ENCODE results near the gene MAN1A1. TPM values are rescaled to one million over a fixed set of nuclear protein-coding genes. Genes with fewer than 3 reads are reported as not detected.

The MAN1A1 gene
- total and polyA plus RNA-seq, 11 donors = 5.6 to 30.6 (median 12.6) TPM

DNA sequence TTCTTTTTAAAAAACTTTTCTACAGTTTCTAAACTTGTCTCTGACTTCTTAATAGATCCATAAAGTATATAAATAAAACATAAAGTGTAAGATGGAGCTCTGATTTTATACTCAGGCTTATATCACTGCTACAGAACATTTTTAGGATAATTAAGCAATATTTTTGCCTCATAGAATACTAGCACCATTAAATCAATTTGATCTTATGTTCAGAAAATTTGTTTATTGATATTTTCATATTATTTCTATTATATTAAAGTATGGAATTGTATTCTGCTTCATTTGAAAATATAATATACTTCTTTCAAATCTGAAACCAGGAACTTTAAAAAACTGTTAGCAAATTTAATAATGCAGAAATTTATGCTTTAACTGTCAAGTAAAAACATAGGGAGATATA is 106.5 kb downstream of the MAN1A1 start:
- Histone ChIP-seq H3K4me1 (peaks cover 0 to 15% (median 8%) of the 10 kb centered on the region in 12 donors), H3K27me3 (no peaks in the 10 kb centered on the region), H3K27ac (no peak overlapping the region), H3K36me3 (peaks cover 0 to 22% (median 10%) of the 10 kb centered on the region in 9 donors), H3K9me3 (no peaks in the 10 kb centered on the region), H3K4me3 (no peak overlapping the region)
- ATAC-seq (no peak), DNase-seq (no peak)
- intact Hi-C loops (cut with DNase I) = loop anchor here in 1 of 10 donors (10.0 kb wide), 1 partner anchor 102 kb away; the partner anchor contains the start of gene MAN1A1
- TF ChIP-seq POLR2A (IDR thresholded peaks at IDR 0.05) = no peak
- TF ChIP-seq, protein P1, sequence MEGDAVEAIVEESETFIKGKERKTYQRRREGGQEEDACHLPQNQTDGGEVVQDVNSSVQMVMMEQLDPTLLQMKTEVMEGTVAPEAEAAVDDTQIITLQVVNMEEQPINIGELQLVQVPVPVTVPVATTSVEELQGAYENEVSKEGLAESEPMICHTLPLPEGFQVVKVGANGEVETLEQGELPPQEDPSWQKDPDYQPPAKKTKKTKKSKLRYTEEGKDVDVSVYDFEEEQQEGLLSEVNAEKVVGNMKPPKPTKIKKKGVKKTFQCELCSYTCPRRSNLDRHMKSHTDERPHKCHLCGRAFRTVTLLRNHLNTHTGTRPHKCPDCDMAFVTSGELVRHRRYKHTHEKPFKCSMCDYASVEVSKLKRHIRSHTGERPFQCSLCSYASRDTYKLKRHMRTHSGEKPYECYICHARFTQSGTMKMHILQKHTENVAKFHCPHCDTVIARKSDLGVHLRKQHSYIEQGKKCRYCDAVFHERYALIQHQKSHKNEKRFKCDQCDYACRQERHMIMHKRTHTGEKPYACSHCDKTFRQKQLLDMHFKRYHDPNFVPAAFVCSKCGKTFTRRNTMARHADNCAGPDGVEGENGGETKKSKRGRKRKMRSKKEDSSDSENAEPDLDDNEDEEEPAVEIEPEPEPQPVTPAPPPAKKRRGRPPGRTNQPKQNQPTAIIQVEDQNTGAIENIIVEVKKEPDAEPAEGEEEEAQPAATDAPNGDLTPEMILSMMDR (IDR thresholded peaks at IDR 0.05) = no peak

DNA sequence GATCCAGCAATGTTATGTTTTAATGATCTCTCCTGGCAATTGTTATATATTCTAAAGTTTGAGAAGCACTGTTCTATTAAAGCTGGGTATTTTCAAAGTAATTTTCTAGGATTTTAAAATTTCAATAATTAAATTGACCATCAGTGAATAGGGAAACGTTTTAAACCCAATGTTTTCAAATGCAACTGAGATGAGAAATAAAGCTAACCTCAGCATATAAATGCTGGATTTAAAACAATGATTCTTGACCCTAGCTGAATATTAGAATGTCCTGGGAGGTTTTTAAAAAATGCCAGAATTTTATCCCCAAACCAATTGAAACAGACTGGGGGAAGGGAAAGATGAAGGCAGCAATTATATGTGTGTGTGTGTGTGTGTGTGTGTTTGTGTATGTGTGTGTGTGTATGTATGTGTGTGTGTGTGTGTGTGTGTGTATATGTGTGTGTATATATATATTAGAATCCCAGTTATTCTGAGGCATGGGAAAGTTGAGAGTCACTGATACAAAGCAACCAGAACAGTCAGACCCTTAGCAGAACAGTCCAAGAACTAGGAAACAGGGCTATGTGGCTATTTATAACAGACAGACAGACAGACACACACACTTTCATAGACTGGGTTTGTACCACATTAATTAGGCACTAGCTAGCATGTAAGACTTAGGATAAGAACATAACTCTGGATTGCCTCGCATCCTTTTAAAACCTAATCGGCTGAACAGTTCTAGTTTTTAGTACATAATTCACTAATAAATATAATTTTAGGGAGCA is 107.8 kb downstream of the MAN1A1 start:
- Histone ChIP-seq H3K4me3 (no peak overlapping the region), H3K36me3 (peaks cover 0 to 9% (median 2%) of the 10 kb centered on the region in 9 donors), H3K9me3 (no peaks in the 10 kb centered on the region), H3K27ac (peak overlapping the region in 2 of 12 donors; percentile 1 to 45), H3K27me3 (no peaks in the 10 kb centered on the region), H3K4me1 (peaks cover 0 to 15% (median 8%) of the 10 kb centered on the region in 12 donors)
- TF ChIP-seq POLR2A (IDR thresholded peaks at IDR 0.05) = no peak
- TF ChIP-seq, protein P1 (IDR thresholded peaks at IDR 0.05) = no peak
- intact Hi-C loops (cut with DNase I) = loop anchor here in 1 of 10 donors (10.0 kb wide), 1 partner anchor 103 kb away; the partner anchor contains the start of gene MAN1A1
- WGBS, 4 donors = 80 to 88% (median 84%) methylated on average over 3 of the region's 3 CpGs
- no peak for DNase-seq
- peak in 2 of 4 donors; percentile 22 to 34 for ATAC-seq

DNA sequence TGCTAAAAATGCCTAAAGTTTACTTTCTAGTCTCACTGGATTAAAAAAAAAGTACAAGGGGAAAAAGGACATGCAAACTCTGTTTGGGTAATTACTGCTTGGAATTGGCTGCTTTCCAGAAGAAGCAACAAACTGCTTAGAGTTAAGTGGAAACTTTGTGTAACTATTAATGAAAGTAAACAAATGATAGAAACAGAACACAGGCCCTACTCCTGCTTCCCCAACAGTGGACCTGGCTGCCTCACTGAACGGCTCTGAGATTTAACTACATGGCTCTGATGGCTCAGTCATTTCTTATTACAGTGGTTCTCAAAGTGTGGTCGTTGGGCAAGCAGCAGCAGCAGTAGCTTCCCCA is 108.5 kb downstream of the MAN1A1 start:
- TF ChIP-seq POLR2A (IDR thresholded peaks at IDR 0.05) = no peak
- TF ChIP-seq, protein P1 (IDR thresholded peaks at IDR 0.05) = no peak
- peaks cover 0 to 15% (median 8%) of the 10 kb centered on the region in 12 donors for H3K4me1 ChIP-seq
- no peak overlapping the region for H3K4me3 ChIP-seq
- DNase-seq (peak in 1 of 5 donors; percentile 24), ATAC-seq (peak; percentile 42 to 80 (median 54))
- peak overlapping the region in 4 of 12 donors; percentile 1 to 45 (median 35) for H3K27ac ChIP-seq
- intact Hi-C loops (cut with DNase I) = loop anchor here in 1 of 10 donors (10.0 kb wide), 1 partner anchor 104 kb away; the partner anchor contains the start of gene MAN1A1
- WGBS, 4 donors = 28 to 51% (median 36%) methylated on average over 2 of the region's 2 CpGs
- H3K27me3 ChIP-seq = no peaks in the 10 kb centered on the region
- H3K9me3 ChIP-seq = peaks cover 0 to 5% (median 0%) of the 10 kb centered on the region in 12 donors
- peaks cover 0 to 3% (median 0%) of the 10 kb centered on the region in 9 donors for H3K36me3 ChIP-seq
